GM21528 (cell line): ENCODE data around the gene MACROH2A1.

Experiments
- ATAC-seq: cut with Tn5 transposase; IDR thresholded peaks from one replicate; pipeline ENCODE4 v1.9.1; 2021; ENCODE audit warnings: mild to moderate bottlenecking, moderate library complexity; ENCODE audit not compliant: unreplicated experiment, low FRiP score

The MACROH2A1 gene

DNA sequence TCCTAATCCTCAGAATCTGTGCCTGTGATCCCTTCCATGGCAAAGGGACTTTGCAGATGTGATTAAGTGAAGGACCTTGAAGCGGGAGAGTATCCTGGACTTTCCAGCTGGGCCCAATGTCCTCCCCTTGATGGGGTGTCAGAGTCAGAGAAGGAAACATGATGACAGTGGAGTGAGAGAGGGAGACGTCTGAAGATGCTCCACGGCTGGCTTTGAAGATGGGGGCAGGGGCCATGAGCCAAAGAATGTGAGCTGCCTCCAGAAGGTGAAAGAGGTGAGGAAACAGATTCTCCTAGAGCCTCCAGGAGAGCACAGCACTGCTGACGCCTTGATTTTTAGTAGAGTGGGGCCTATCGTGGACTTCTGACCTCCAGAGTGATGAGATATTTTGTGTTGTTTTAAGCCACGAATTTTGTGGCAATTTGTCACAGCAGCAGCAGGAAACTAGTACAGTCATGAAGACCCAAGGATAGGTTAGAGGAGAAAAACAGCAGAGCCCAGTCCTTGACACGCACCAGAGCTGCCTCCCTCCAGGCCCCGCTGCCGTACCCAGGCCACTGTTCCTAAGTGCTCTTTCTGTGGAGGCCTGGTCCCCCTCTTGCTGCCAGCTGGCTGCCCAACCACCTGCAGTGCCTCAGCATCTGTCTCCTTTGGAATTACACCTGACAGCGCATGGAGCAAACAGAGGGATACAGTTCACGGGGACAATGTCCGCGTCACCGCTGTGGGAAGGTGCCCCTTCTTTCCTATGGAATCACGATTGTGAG lies 78.1 kb downstream of the MACROH2A1 start:
- no peak for ATAC-seq

DNA sequence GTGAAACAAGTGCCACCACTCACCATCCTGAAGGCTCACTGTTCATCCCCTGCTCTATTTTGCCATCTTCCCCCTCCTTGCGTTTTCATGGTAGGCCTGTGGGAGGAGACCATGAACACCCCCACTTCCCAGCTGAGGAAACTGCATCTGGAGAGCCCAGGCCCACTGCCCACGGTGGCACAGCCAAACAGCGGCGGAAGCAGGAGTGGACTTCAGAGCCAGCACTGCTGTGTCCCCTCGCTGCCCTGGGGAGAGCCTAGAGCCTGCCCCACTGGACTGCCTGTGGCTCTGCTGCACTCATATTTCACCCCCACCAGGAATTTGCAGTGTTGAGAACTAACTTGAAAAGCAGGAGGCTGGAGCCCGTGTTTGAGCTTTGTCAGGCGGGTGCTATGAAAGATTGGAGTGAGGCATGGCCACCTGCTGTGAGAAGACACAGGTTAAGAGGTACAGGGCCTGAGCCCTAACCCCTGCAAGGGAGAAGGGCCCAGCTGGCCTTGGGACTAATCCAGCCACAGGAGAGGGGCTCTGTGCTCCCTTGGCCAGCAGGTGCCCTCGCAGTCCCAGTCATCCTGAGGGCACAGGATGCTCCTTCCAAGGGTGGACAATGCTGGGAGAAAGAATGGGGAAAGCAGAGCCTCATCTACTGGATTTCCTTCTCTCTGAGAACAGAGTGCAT lies 79.0 kb downstream of the MACROH2A1 start:
- ATAC-seq: no peak

DNA sequence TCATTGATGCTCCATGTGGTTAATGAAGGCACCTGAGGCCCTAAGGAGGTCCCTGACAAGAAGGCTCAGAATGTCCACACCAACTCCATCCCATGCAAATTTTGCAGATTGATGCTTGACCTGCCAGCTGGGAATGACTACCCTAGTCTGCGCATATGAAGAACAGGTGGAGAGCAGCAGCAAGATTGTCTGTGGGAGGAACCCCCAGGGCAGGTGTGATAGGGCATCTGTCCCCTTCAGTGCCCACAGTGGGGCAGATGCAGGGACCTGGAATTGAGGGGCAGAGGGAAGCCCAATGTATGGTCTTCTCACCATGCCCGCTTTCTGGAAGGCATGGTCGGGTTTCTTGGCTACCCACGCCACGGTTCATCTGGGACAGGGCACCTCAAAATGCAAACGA lies 79.6 kb downstream of the MACROH2A1 start:
- ATAC-seq: no peak

DNA sequence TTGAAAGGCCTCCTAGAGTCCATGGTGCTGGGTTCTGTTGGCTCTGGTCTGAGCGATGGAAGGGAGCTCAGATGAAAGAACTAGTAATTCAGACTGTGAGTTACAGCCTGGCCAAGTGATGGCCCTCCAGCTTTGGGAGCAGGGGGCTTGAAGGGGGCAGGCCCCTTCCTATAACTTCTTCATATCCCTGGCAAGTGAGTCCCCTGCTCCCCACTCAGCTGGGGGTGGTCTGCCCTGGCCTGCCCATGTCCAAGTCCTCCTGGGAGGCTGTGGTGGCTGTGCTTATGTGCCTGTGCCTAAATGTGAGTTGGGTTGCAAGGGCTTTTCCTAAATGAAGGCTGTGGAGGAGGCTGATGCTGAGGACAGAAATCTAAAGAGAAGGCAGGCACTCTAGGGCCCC lies 80.1 kb downstream of the MACROH2A1 start:
- ATAC-seq: no peak

DNA sequence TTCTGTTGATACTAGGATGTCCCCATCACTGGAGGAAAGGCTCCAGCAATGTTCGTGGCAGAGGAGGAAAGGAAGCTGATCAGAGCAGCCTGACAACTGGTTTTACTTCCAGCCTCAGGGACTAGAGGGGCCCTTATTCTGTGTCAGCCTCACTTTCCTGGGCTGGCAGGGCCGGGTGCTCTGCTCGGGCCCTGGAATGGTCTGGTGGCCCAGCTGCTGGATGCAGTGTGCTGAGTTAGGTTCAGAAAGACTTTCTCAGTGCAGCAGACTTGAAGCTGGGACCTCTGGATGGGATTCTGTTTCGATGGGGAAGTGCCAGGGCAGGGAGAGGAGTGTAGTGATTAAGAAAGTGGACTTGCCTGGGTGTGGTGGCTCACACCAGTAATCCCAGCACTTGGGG lies 81.0 kb downstream of the MACROH2A1 start:
- ATAC-seq: no peak

DNA sequence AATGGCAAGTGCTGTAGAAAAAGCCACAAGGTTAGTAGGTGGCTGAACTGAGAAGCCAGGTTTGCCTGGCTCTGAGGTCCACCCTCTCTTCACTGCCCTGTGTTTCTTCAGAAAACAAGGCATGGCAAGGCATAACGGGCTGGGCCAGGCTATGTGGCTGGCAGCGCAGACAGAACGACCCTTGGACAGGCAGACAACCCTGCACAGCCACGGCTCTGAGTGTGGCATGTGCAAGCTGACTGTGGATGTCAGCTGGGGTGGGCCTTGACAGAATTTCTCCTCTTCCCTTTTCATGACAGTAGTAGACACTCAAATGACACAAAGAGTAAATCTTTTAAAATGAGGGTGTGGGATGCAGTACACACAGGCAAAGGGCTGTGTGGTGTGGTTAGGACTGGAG lies 81.7 kb downstream of the MACROH2A1 start:
- no peak for ATAC-seq

DNA sequence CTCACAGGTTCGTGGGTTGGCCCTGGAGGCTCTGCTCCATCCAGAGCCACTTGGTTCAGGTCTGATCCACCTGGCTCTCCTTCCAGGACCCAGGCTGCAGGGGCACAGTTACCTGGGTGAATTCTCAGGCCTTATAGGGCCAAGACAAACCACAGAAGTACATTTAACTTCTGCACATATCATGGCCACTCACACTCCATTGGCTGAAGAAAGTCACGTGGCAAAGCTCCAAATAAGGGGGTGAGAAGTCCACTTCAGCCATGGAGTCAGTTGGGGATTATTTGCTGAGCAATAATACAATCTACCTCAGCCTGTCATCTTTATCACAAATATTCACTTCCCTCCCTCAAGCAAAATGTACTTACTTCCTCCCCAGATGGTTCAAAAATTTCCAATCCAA lies 83.6 kb downstream of the MACROH2A1 start:
- no peak for ATAC-seq

DNA sequence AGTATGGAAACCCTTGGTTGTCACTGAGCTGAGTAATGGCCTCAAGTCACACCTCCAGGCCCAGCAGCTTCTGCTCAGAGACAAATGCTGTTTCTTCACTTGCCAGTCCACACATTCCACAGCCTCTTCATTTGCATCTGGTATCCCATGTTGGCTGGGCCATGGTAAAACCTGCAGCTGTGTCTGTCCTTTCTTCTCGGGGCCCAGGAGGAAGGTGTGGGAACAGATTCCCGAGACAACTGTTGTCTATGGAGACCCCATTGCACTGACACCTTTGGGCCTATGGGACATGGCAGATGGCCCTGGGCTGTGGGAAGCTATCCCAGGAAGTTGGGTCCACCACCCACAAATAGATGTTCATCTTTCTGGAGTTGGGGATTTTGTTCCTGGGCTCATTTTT lies 85.1 kb downstream of the MACROH2A1 start:
- ATAC-seq: peak; percentile 34

DNA sequence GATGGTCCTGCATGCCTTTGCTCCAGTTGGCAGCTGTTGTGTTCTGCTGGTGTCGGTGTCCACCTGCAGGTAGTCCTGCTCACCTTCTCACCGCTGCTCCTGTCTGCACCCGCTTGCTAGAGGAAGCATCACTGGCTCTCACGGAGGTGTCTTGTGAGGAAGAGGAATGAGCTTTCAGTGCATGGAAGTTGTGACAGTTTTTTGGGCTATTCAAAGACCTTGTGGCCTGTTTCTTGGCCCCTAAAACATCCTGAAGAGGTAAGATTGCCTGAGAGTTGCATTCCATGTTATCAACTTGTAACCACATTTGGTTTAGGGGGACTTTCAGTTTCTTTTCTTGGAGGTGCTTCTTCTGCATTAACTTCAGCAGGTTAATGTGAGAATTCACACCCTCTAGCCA lies 85.6 kb downstream of the MACROH2A1 start:
- ATAC-seq: peak; percentile 66

DNA sequence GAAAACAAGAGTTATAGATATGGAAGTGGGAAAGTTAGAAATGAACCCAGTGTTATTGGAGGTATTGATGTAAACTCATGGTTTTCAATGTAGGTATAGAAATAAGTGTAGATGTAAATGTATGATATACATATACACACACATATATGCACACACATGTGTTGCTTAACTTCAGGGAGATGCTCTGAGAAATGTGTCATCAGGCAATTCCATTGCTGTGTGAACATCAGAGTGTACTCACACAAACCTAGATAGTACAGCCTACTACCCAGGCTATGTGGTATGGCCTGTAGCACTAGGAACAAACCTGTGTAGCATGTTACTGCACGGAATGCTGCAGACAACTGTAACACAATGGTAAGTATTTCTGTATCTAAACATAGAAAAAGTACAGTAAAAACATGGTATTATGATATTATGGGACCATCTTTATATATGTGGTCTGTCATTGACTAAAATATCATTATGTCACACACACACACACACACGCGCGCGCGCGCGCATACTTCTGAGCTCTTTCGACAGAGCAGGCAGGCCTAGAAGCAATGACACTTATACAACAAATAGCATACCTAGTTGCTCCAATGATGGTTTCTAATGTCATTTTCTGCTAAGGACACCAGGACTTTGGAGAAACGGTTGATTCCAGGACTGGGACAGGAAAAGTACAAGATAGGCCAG lies 86.6 kb downstream of the MACROH2A1 start:
- ATAC-seq: no peak

DNA sequence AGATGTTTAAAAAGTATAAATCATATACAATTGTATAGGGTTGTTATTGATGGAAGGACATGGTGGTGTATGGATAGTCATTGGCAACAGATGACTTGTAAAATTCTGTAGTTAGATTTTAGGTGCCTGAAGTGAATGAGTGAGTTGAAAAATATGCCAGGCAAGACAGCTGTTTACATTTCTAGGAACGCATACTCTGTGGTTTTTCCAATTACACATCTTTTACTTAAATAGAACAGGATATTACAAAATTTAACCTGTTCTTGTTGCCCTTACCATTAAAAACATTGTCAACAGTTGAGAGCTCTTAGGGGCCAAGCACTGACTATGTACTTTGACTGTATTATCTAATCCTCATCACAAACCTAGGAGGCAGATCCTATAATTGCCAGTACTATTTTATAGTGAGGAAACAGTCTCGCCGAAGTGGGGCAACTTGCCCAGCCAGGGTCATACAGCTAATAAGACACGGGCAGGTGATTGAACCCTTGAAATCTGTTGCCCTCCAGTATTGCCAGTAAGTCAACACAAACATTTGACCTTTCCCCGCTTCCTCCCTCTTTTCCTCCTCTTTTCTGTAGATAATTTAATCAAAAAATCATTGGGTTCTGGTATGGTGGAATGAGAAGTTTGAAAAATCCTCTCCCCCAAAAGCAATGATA lies 88.6 kb downstream of the MACROH2A1 start:
- ATAC-seq: no peak

DNA sequence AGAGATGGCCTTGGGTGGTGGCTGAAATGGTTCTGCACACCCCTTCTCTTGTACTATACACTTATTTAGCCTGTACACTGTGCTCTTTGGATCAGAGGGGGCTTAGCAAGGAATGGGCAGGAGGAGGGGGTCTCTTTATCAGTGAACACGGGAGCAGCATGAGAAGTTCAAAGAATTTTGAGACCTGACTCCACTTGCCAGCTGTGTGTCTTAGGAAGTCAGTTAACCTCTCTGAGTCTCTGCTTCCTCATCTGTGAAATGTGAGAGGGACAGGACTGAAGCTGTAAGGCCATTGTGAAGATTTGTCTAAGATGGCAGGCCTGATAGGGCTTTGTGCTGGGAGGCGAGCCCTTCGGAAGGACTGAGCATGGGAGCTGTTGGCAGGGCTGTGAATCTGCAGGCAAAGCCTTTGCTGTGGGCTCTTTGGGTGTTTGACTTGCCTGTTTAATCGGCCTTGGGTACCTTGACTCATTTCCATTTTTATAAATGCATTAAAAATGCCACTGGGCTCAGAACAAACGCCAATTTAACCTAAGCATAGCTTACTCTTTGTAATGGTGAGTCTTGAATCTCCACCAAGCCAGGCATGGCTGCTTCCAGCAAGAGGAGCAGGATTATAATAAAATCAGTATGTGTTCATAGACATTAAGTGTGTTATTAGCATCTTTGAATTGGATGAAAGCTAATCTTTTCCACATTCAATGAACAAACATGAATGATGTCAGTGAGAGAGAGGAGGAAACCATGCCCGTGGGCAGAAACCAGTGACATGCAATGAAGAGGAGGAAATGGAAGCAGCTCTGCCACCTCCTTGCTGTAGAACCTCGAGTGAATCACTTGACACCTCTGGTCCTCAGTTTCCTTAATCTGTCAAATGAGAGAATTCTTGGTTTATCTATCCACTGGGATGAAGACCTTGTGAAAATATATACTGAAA lies 89.4 kb downstream of the MACROH2A1 start:
- no peak for ATAC-seq

DNA sequence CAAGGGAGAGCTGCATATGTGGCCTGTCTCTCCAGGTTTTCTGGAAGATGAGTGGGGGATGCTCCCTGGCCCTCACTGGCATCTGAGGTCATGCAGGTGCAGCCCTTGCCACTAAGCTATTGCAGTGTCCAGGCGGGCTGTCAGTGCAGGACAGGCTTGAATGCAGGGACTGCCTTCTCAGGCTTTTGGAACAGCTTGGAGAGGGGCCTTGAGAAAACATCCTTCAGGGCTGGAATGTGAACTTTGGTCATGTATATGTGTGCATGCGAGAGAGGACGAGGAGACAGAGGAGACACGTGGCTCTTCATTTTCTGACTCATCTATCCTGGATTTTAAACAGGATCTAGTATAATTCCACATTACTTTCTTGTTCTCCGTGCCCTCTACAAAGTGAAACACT lies 90.3 kb downstream of the MACROH2A1 start:
- no peak for ATAC-seq

DNA sequence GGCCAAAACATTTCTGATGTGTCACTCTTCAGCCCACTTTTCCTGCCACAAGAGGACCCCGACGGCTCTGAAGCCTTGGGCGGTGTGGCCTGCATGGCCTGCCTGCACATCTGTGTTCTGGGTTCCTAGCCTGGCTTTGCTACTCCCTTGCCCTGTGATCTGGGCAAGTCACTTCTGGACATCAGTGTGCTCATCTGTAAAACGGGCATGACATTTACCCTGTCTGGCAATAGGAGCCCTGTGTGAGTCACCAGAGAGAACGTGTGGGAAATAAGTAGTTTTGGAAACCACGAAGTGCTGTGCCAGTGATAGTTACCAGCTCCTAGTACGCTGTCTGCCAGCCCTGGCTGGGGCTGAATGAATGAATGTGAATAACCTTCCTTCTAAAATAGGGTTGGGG lies 90.8 kb downstream of the MACROH2A1 start:
- no peak for ATAC-seq

DNA sequence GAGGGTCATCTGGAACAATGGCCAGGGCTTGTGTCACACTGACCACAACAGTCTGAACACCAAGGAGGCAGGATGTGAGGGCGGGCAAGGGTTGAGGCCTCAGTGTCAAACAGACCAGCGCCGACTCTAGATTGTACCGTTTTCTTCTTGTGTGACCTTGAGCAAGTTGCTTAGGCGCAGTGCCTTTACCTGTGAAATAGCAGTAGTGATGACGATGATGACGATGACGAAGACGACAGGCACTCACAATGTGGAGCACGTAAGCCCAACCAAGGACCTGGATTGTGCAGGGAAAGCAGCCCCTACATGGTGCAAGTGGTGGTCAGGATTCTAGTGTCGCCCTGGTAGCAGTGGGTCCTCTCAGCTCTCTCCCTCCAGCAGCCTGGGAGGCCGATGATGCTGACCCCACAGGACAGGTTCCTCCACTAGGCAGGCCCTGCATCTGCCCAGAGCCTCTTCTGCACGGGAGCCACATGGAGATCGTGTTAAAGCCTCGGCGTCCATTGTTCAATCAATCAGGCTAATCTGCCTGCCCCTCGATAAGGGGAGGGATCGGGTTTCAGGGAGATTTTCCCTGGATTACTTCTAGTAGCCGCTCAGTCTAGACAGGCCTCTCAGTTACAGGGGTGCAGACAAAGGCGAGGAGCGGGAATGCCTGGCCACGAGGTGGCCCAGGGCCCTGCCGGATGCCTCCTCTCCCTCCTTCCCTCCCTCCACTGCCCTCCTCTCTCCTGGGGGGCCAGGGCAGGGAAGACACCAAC lies 91.7 kb downstream of the MACROH2A1 start:
- no peak for ATAC-seq

DNA sequence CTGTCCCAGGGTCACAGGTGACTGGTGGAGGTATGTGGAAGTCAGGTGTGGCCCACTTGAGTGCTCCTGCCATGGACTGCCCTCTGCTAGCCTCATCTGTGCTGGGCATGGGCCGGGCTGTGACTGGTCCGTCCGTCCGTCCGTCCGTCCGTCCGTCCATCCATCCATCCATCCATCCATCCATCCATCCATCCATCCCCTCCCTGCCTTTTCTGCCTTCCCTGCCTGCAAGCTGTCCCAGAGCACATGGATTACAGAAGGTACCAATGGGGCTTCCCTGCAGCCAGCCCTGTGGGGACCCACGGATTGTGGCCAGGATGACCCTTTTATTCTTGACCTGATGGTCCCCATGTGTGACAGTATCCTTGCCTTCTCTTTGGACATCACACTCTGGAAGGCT lies 92.5 kb downstream of the MACROH2A1 start:
- no peak for ATAC-seq

DNA sequence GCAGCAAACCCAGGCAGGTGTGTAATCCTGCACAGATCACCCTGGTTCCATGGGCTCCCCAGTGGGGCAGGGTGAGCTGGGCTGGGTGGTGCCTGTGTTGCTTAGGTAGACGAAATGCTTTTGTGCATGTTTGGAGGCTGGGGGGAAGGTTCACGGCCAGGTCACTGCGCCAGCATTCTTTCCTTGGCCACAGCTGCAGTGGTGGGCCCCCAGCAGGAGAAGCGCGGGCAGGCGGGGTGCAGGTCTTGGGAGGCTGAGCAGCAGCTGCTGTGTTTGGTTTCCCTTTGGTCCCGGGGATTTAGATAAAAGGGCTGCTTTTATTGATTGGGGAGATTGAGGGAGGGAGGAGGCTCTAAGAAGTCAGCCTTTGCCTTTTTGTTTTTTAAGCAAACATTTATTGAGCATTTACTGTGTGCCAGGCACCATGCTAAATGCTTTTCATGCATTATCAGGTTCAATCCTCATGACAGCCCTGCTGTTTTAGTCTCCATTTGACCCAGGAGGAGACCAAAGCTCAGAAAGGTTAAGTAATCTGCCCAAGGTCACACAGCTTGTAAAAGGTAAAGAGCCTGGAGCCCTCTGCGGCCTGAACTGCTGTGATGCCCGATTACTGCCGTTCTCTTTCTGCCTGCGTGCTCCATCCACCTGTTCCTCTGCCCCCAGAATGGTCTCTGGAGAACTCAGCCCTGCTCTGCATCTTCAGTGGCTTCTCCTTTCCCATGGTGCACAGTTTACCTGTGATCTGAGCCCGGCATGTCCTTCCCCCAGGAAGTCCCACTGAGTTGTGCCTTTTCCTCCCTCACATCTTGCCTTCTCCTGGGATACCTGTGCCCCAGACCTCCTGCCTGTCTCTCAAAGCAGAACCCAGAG lies 94.4 kb downstream of the MACROH2A1 start:
- no peak for ATAC-seq

DNA sequence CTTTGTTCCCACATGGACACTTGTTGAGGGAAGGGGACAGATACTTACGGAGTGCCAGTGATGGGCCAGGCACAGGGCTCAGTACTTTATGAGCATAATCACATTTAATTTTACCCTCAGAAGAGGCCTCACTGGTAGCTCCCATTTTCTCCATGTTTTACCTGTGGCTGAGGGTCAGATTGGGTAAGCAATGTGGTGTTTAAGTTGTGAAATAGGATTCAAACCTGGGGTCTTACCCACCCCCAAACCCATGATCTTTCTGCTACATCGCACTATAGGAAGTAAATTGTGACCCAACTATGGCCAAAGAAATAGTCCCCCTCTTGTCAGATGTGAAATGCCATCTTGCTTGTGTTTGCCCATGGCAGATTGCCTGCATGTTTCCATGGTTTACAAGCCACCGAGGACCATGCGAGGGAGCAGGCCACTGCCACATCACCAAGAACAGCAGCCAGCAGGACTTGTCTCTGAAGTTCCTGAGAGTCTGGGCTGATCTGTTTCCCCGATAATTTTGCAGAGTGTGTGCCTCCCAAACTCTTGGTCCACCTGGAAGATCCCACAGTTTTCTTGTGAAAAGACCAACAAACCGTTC lies 95.4 kb downstream of the MACROH2A1 start:
- no peak for ATAC-seq
